ENCODE data around the gene SLAMF6.

DNA sequence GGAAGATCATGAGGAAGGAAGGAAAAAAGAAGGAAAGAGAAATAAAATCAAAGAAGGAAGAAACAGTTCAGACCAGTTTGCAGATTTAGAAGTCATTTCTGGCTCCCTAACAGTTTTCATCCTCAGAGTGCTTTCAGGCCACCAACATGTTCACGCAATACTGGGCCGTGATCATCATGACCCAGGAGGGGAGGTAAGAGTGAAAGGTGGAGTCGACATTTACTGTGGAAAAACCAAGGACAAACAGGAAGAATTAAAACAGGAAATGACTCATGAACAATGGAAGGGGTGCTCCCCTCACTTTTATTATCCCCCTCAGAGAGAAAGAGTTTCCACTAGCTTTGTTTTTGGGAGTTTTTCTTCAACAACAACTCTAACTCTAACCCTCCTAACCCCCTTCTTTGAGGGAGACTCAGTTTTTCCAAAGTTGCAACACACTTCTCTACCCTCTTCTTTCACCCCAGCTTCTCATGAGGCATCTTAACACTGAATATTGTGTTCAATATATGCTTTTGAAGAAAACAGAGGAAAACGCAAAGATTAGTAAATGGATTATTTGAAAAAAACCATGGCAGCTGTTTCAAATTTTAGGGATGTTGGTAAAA lies 62.3 kb downstream of the SLAMF6 start:
- TF ChIP-seq POLR2AphosphoS5 (IDR thresholded peaks at IDR 0.05; ENCODE audit: low read depth, low read length): no peak
- TF ChIP-seq, protein P1, sequence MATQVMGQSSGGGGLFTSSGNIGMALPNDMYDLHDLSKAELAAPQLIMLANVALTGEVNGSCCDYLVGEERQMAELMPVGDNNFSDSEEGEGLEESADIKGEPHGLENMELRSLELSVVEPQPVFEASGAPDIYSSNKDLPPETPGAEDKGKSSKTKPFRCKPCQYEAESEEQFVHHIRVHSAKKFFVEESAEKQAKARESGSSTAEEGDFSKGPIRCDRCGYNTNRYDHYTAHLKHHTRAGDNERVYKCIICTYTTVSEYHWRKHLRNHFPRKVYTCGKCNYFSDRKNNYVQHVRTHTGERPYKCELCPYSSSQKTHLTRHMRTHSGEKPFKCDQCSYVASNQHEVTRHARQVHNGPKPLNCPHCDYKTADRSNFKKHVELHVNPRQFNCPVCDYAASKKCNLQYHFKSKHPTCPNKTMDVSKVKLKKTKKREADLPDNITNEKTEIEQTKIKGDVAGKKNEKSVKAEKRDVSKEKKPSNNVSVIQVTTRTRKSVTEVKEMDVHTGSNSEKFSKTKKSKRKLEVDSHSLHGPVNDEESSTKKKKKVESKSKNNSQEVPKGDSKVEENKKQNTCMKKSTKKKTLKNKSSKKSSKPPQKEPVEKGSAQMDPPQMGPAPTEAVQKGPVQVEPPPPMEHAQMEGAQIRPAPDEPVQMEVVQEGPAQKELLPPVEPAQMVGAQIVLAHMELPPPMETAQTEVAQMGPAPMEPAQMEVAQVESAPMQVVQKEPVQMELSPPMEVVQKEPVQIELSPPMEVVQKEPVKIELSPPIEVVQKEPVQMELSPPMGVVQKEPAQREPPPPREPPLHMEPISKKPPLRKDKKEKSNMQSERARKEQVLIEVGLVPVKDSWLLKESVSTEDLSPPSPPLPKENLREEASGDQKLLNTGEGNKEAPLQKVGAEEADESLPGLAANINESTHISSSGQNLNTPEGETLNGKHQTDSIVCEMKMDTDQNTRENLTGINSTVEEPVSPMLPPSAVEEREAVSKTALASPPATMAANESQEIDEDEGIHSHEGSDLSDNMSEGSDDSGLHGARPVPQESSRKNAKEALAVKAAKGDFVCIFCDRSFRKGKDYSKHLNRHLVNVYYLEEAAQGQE (IDR thresholded peaks at IDR 0.05; ENCODE audit: insufficient read depth in 1 of 2, low read depth in 2 of 2, low read length in 2 of 2): no peak

All from PFSK-1 (cell line).